Measurements from ENCODE around the gene TANGO6.
A peak's percentile ranks its signal among the peaks of the same experiment; 100 is the strongest.

The TANGO6 gene

GRCh38 chr16:68993456-68993855, 150.1 kb downstream of the TANGO6 start:
- DNase-seq (ENCODE audit: extremely low spot score, insufficient read length, low read depth): no peak
- no peak for FAIRE-seq

GRCh38 chr16:68993885-68994284, 150.6 kb downstream of the TANGO6 start:
- no peak for DNase-seq (ENCODE audit: extremely low spot score, insufficient read length, low read depth)

GRCh38 chr16:68994324-68994723, 151.0 kb downstream of the TANGO6 start:
- FAIRE-seq (no peak), DNase-seq (ENCODE audit: extremely low spot score, insufficient read length, low read depth) (no peak)

More at GRCh38 chr16:68993885-68994284, 150.6 kb downstream of the TANGO6 start:
- FAIRE-seq: peak; percentile 52

GRCh38 chr16:68995011-68995504, 151.7 kb downstream of the TANGO6 start:
- no peak for DNase-seq (ENCODE audit: extremely low spot score, insufficient read length, low read depth)
- FAIRE-seq: no peak

- DNase-seq (ENCODE audit: extremely low spot score, insufficient read length, low read depth): no peak
- FAIRE-seq: no peak
Observed at GRCh38 chr16:68997564-68997963, 154.2 kb downstream of the TANGO6 start.

- DNase-seq (ENCODE audit: extremely low spot score, insufficient read length, low read depth) (no peak), FAIRE-seq (no peak)
Observed at GRCh38 chr16:68999114-68999513, 155.8 kb downstream of the TANGO6 start.

- DNase-seq (ENCODE audit: extremely low spot score, insufficient read length, low read depth) (no peak), FAIRE-seq (no peak)
Observed at GRCh38 chr16:69003500-69003899, 160.2 kb downstream of the TANGO6 start.

GRCh38 chr16:69005641-69006355, 162.5 kb downstream of the TANGO6 start:
- no peak for DNase-seq (ENCODE audit: extremely low spot score, insufficient read length, low read depth)
- no peak for FAIRE-seq

- no peak for FAIRE-seq
- no peak for DNase-seq (ENCODE audit: extremely low spot score, insufficient read length, low read depth)
Observed at GRCh38 chr16:69012906-69013305, 169.6 kb downstream of the TANGO6 start.

GRCh38 chr16:69013991-69014390, 170.7 kb downstream of the TANGO6 start:
- FAIRE-seq (no peak), DNase-seq (ENCODE audit: extremely low spot score, insufficient read length, low read depth) (no peak)

GRCh38 chr16:69014811-69015210, 171.5 kb downstream of the TANGO6 start:
- FAIRE-seq (no peak), DNase-seq (ENCODE audit: extremely low spot score, insufficient read length, low read depth) (no peak)

- FAIRE-seq (no peak), DNase-seq (ENCODE audit: extremely low spot score, insufficient read length, low read depth) (no peak)
Observed at GRCh38 chr16:69017036-69017783, 173.9 kb downstream of the TANGO6 start.

- DNase-seq (ENCODE audit: extremely low spot score, insufficient read length, low read depth) (no peak), FAIRE-seq (no peak)
Observed at GRCh38 chr16:69019811-69020210, 176.5 kb downstream of the TANGO6 start.

- FAIRE-seq: no peak
- DNase-seq (ENCODE audit: extremely low spot score, insufficient read length, low read depth): no peak
Observed at GRCh38 chr16:69029121-69029520, 185.8 kb downstream of the TANGO6 start.

GRCh38 chr16:69031877-69032301, 188.6 kb downstream of the TANGO6 start:
- DNase-seq (ENCODE audit: extremely low spot score, insufficient read length, low read depth): no peak

GRCh38 chr16:69033151-69033949, 190.0 kb downstream of the TANGO6 start:
- DNase-seq (ENCODE audit: extremely low spot score, insufficient read length, low read depth) (no peak), FAIRE-seq (no peak)

More at GRCh38 chr16:69031877-69032301, 188.6 kb downstream of the TANGO6 start:
- no peak for FAIRE-seq

- no peak for FAIRE-seq
- no peak for DNase-seq (ENCODE audit: extremely low spot score, insufficient read length, low read depth)
Observed at GRCh38 chr16:69035375-69035774, 192.0 kb downstream of the TANGO6 start.

- FAIRE-seq: no peak
- no peak for DNase-seq (ENCODE audit: extremely low spot score, insufficient read length, low read depth)
Observed at GRCh38 chr16:69036399-69037091, 193.2 kb downstream of the TANGO6 start.

- FAIRE-seq: no peak
- DNase-seq (ENCODE audit: extremely low spot score, insufficient read length, low read depth): no peak
Observed at GRCh38 chr16:69037373-69038160, 194.2 kb downstream of the TANGO6 start.
